GM23338 (cell line): ENCODE measurements around the gene UQCC2. TPM values are rescaled to one million over a fixed set of nuclear protein-coding genes. Genes with fewer than 3 reads are reported as not detected.

Source experiments
- ATAC-seq: fragments of 200-7000 bp; cut with Tn5 transposase; 3 replicates; pipeline ENCODE4 v1.9.1; 2020
- DNase-seq: peaks from one replicate; pipeline ENCODE4 v3.0.0-alpha.2; 2015; ENCODE audit warnings: low spot score
- H2AFZ ChIP-seq: fragments of 200-600 bp; sonication (generic); 2 replicates; pipeline ENCODE4 v1.8.0; 2016; ENCODE audit warnings: antibody characterized with exemption, mild to moderate bottlenecking, moderate library complexity
- H3F3A ChIP-seq: fragments of 200-600 bp; sonication (generic); replicated peaks from 2 replicates; pipeline ENCODE4 v1.8.0; 2017; ENCODE audit warnings: antibody characterized with exemption, mixed run types, low read depth
- H3K27ac ChIP-seq: fragments of 200-600 bp; sonication (generic); 2 replicates; pipeline ENCODE4 v1.6.1; 2016; ENCODE audit warnings: low read depth
- H3K27me3 ChIP-seq: fragments of 200-600 bp; sonication (generic); 2 replicates; pipeline ENCODE4 v1.8.0; 2016; ENCODE audit warnings: mild to moderate bottlenecking, mixed run types, moderate library complexity; ENCODE audit not compliant: insufficient read depth
- H3K36me3 ChIP-seq: fragments of 200-600 bp; sonication (generic); 2 replicates; pipeline ENCODE4 v1.8.0; 2016; ENCODE audit warnings: mild to moderate bottlenecking; ENCODE audit not compliant: insufficient read depth
- H3K4me1 ChIP-seq: fragments of 200-600 bp; sonication (generic); 2 replicates; pipeline ENCODE4 v1.8.0; 2016; ENCODE audit warnings: mild to moderate bottlenecking, moderate library complexity; ENCODE audit not compliant: insufficient read depth
- H3K4me2 ChIP-seq: fragments of 200-600 bp; sonication (generic); 2 replicates; pipeline ENCODE4 v1.7.1; 2017; ENCODE audit warnings: mixed run types
- H3K4me3 ChIP-seq: fragments of 200-600 bp; sonication (generic); 2 replicates; pipeline ENCODE4 v1.6.1; 2016; ENCODE audit warnings: mixed run types
- H3K79me2 ChIP-seq: fragments of 200-600 bp; sonication (generic); replicated peaks from 2 replicates; pipeline ENCODE4 v1.8.0; 2017; ENCODE audit warnings: mild to moderate bottlenecking; ENCODE audit not compliant: insufficient read depth
- H3K9me2 ChIP-seq: fragments of 200-600 bp; sonication (generic); 2 replicates; pipeline ENCODE4 v1.8.0; 2017; ENCODE audit not compliant: insufficient read depth
- H4K20me1 ChIP-seq: fragments of 200-600 bp; sonication (generic); replicated peaks from 2 replicates; pipeline ENCODE4 v1.8.0; 2017; ENCODE audit warnings: mild to moderate bottlenecking; ENCODE audit not compliant: insufficient read depth
- H3K27ac Mint-ChIP-seq: 2 replicates; pipeline ENCODE4 v1.8.0; 2020; ENCODE audit warnings: inconsistent platforms, mild to moderate bottlenecking, moderate library complexity, mixed read lengths
- H3K27me3 Mint-ChIP-seq: 3 replicates; pipeline ENCODE4 v1.8.0; 2022; ENCODE audit warnings: low read depth, mild to moderate bottlenecking, moderate library complexity, mixed read lengths, inconsistent platforms; ENCODE audit not compliant: insufficient read depth, poor library complexity
- H3K36me3 Mint-ChIP-seq: 3 replicates; pipeline ENCODE4 v1.8.0; 2021; ENCODE audit warnings: low read depth, mild to moderate bottlenecking, inconsistent platforms, moderate library complexity, mixed read lengths
- H3K4me1 Mint-ChIP-seq: 3 replicates; pipeline ENCODE4 v1.8.0; 2020; ENCODE audit warnings: mild to moderate bottlenecking, inconsistent platforms, mixed read lengths
- H3K4me3 Mint-ChIP-seq: 3 replicates; pipeline ENCODE4 v1.8.0; 2021; ENCODE audit warnings: moderate library complexity, mild to moderate bottlenecking, inconsistent platforms, mixed read lengths
- H3K9me3 Mint-ChIP-seq: 3 replicates; pipeline ENCODE4 v1.8.0; 2020; ENCODE audit warnings: moderate library complexity, mild to moderate bottlenecking, inconsistent platforms, mixed read lengths
- EZH2phosphoT487 ChIP-seq: fragments of 200-600 bp; sonication (generic); IDR thresholded peaks from one replicate; pipeline ENCODE4 v1.8.1; 2018; ENCODE audit warnings: antibody characterized with exemption; ENCODE audit not compliant: unreplicated experiment
- JUNB ChIP-seq: IDR thresholded peaks from one replicate; pipeline ENCODE4 v1.6.1; 2016; ENCODE audit warnings: antibody characterized with exemption; ENCODE audit not compliant: unreplicated experiment
- ZNF331 ChIP-seq: fragments of 250-450 bp; sonication (Bioruptor Pico); IDR thresholded peaks from 2 replicates; pipeline ENCODE4 v1.5.0; 2020; ENCODE audit warnings: low read depth, mild to moderate bottlenecking, moderate library complexity
- ZNF462 ChIP-seq: fragments of 250-450 bp; sonication (Bioruptor Pico); IDR thresholded peaks from 2 replicates; pipeline ENCODE4 v1.5.0; 2020; ENCODE audit warnings: mild to moderate bottlenecking, moderate library complexity
- polyA plus RNA-seq: library from polyadenylated mRNA; unstranded; fragments of >200 nt; fragmentation: Nextera tagmentation; extraction: Ambion mirVana; gene quantifications from 2 replicates; pipeline ENCODE4 v1.2.1, GENCODE V29; 2016
- total RNA-seq: library from RNA; depleted of rRNA; stranded (reverse); fragments of >200 nt; shearing (Covaris generic); gene quantifications from 2 replicates; pipeline ENCODE4 v1.2.3, GENCODE V29; 2014
- TF ChIP-seq, protein P1 (sequence below): IDR thresholded peaks from one replicate; pipeline ENCODE4 v1.6.1; 2018; ENCODE audit warnings: antibody characterized with exemption; ENCODE audit not compliant: unreplicated experiment

Gene UQCC2
- total and polyA plus RNA-seq, 2 experiments from 2014 or later: 48.9 to 379 TPM

GRCh38 chr6:33732817-33733708 is 21.6 kb upstream of the UQCC2 start:
- no peaks in the 10 kb centered on the region for H3K79me2 ChIP-seq
- no peaks in the 10 kb centered on the region for H3F3A ChIP-seq
- no peaks in the 10 kb centered on the region; the same call in 1 of the 2 replicates for H3K36me3 ChIP-seq
- ATAC-seq (no peak), DNase-seq (no peak)
- Mint-ChIP-seq H3K9me3 (no peaks in the 10 kb centered on the region), H3K36me3 (no peaks in the 10 kb centered on the region), H3K27me3 (peaks cover 11% of the 10 kb centered on the region), H3K4me3 (no peak overlapping the region), H3K27ac (no peak overlapping the region; the same call in 1 of the 2 replicates), H3K4me1 (no peaks in the 10 kb centered on the region)
- no peak overlapping the region for H2AFZ ChIP-seq
- no peak overlapping the region for H3K27ac ChIP-seq
- H3K27me3 ChIP-seq: no peaks in the 10 kb centered on the region
- H4K20me1 ChIP-seq: no peaks in the 10 kb centered on the region
- H3K4me3 ChIP-seq: no peak overlapping the region
- TF ChIP-seq ZNF462 (CRISPR knock-in tag) (no peak), ZNF331 (CRISPR knock-in tag) (no peak), JUNB (no peak), EZH2phosphoT487 (no peak)
- TF ChIP-seq, protein P1, sequence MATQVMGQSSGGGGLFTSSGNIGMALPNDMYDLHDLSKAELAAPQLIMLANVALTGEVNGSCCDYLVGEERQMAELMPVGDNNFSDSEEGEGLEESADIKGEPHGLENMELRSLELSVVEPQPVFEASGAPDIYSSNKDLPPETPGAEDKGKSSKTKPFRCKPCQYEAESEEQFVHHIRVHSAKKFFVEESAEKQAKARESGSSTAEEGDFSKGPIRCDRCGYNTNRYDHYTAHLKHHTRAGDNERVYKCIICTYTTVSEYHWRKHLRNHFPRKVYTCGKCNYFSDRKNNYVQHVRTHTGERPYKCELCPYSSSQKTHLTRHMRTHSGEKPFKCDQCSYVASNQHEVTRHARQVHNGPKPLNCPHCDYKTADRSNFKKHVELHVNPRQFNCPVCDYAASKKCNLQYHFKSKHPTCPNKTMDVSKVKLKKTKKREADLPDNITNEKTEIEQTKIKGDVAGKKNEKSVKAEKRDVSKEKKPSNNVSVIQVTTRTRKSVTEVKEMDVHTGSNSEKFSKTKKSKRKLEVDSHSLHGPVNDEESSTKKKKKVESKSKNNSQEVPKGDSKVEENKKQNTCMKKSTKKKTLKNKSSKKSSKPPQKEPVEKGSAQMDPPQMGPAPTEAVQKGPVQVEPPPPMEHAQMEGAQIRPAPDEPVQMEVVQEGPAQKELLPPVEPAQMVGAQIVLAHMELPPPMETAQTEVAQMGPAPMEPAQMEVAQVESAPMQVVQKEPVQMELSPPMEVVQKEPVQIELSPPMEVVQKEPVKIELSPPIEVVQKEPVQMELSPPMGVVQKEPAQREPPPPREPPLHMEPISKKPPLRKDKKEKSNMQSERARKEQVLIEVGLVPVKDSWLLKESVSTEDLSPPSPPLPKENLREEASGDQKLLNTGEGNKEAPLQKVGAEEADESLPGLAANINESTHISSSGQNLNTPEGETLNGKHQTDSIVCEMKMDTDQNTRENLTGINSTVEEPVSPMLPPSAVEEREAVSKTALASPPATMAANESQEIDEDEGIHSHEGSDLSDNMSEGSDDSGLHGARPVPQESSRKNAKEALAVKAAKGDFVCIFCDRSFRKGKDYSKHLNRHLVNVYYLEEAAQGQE: no peak
- no peak overlapping the region for H3K4me2 ChIP-seq
- no peaks in the 10 kb centered on the region for H3K9me2 ChIP-seq
- no peaks in the 10 kb centered on the region for H3K4me1 ChIP-seq
